CD4-positive, alpha-beta T cell treated with Interleukin-4 for 4 hours (primary cell): Measurements from ENCODE around the gene TPTE2.
"Not testable (repeated sequence)": the region's sequence is repeated elsewhere in the genome, so short reads cannot be mapped to it uniquely, and the experiment has no call there.

Experiments
- DNase-seq: peaks from one replicate; pipeline ENCODE4 v3.0.0-alpha.2; 2020

TPTE2 gene

GRCh38 chr13:19561127-19561582 lies at the start of gene TPTE2:
Gene TPTE2 (minus strand): TSS chr13:19561532. CDS start chr13:19503234, 58,298 bp downstream.
- DNase-seq, result not testable (repeated sequence)

GRCh38 chr13:19607523-19608078 lies 46.3 kb upstream of the TPTE2 start:
- DNase-seq, result no peak

GRCh38 chr13:19606737-19607136 lies 45.4 kb upstream of the TPTE2 start:
- DNase-seq, result no peak

- DNase-seq, result no peak
These were observed 44.8 kb upstream of the TPTE2 start for GRCh38 chr13:19606152-19606551.

GRCh38 chr13:19605161-19605955 lies 44.0 kb upstream of the TPTE2 start:
- no peak for DNase-seq

GRCh38 chr13:19604306-19604705 lies 43.0 kb upstream of the TPTE2 start:
- no peak for DNase-seq

GRCh38 chr13:19601749-19602725 lies 40.7 kb upstream of the TPTE2 start:
- DNase-seq, result peak; percentile 4

GRCh38 chr13:19597523-19597922 lies 36.2 kb upstream of the TPTE2 start:
- DNase-seq, result no peak

- no peak for DNase-seq
These were observed 35.6 kb upstream of the TPTE2 start for GRCh38 chr13:19596960-19597361.

- no peak for DNase-seq
These were observed 34.8 kb upstream of the TPTE2 start for GRCh38 chr13:19596086-19596485.

GRCh38 chr13:19592657-19593180 lies 31.4 kb upstream of the TPTE2 start:
- DNase-seq, result no peak

GRCh38 chr13:19591864-19592263 lies 30.5 kb upstream of the TPTE2 start:
- no peak for DNase-seq

GRCh38 chr13:19590423-19590822 lies 29.1 kb upstream of the TPTE2 start:
- DNase-seq, result no peak

GRCh38 chr13:19589312-19589711 lies 28.0 kb upstream of the TPTE2 start:
- no peak for DNase-seq

- peak; percentile 50 for DNase-seq
These were observed 26.4 kb upstream of the TPTE2 start for GRCh38 chr13:19587635-19588300.

GRCh38 chr13:19586904-19587634 lies 25.7 kb upstream of the TPTE2 start:
- peak; percentile 77 for DNase-seq

GRCh38 chr13:19581675-19582074 lies 20.3 kb upstream of the TPTE2 start:
- DNase-seq, result no peak

GRCh38 chr13:19575230-19575629 lies 13.9 kb upstream of the TPTE2 start:
- DNase-seq, result no peak

- DNase-seq, result no peak
These were observed 11.9 kb upstream of the TPTE2 start for GRCh38 chr13:19573120-19573716.

GRCh38 chr13:19572280-19572679 lies 10.9 kb upstream of the TPTE2 start:
- no peak for DNase-seq

- no peak for DNase-seq
These were observed 6.6 kb upstream of the TPTE2 start for GRCh38 chr13:19567820-19568534.
